Stimulated activated memory B cell treated with anti-CD40 and anti-IgM and Interleukin-4, amounts not matched to agents 10 μg/mL and 1 μg/mL and 100 μg/mL, for 72 hours (primary cell): ENCODE data around the gene PRPH2.
"Not testable (repeated sequence)": the region's sequence is repeated elsewhere in the genome, so short reads cannot be mapped to it uniquely, and the experiment has no call there.

Experiments
- ATAC-seq: fragments of 150-1000 bp; cut with Tn5 transposase; 2 replicates; pipeline ENCODE4 v1.10.0; 2021
- H3K27ac Mint-ChIP-seq: one replicate; pipeline ENCODE4 v1.8.0; 2022; ENCODE audit warnings: mild to moderate bottlenecking, mixed read lengths
- H3K27me3 Mint-ChIP-seq: one replicate; pipeline ENCODE4 v1.8.0; 2022; ENCODE audit warnings: mixed read lengths
- H3K36me3 Mint-ChIP-seq: one replicate; pipeline ENCODE4 v1.8.0; 2022; ENCODE audit warnings: mixed read lengths
- H3K4me1 Mint-ChIP-seq: one replicate; pipeline ENCODE4 v1.8.0; 2022; ENCODE audit warnings: mixed read lengths
- H3K4me3 Mint-ChIP-seq: one replicate; pipeline ENCODE4 v1.8.0; 2022; ENCODE audit warnings: mild to moderate bottlenecking, moderate library complexity, mixed read lengths
- H3K9me3 Mint-ChIP-seq: one replicate; pipeline ENCODE4 v1.8.0; 2022; ENCODE audit warnings: mixed read lengths

The PRPH2 gene

GRCh38 chr6:42746463-42747391, 24.3 kb upstream of the PRPH2 start:
- peaks cover 27% of the 10 kb centered on the region for H3K4me1 Mint-ChIP-seq
- H3K27me3 Mint-ChIP-seq: no peaks in the 10 kb centered on the region
- peak overlapping the region; percentile 100 for H3K4me3 Mint-ChIP-seq
- H3K27ac Mint-ChIP-seq: peak overlapping the region; percentile 89
- H3K9me3 Mint-ChIP-seq: no peaks in the 10 kb centered on the region
- peaks cover 5% of the 10 kb centered on the region for H3K36me3 Mint-ChIP-seq
- ATAC-seq: peak; percentile 88

GRCh38 chr6:42745640-42746462, 23.5 kb upstream of the PRPH2 start, which contains the start of gene TBCC:
Gene TBCC, minus strand, starts transcription at chr6:42746103. Its CDS starts 30 bp downstream, at chr6:42746073.
- peaks cover 5% of the 10 kb centered on the region for H3K36me3 Mint-ChIP-seq
- H3K27me3 Mint-ChIP-seq: no peaks in the 10 kb centered on the region
- peak within 1 kb of the TSS; percentile 100 for H3K4me3 Mint-ChIP-seq
- no peaks in the 10 kb centered on the region for H3K9me3 Mint-ChIP-seq
- H3K27ac Mint-ChIP-seq: peak within 1 kb of the TSS; percentile 89
- ATAC-seq: peak; percentile 88
- H3K4me1 Mint-ChIP-seq: peaks cover 31% of the 10 kb centered on the region

GRCh38 chr6:42745083-42745639, 22.8 kb upstream of the PRPH2 start:
- Mint-ChIP-seq H3K36me3 (peaks cover 5% of the 10 kb centered on the region), H3K27me3 (no peaks in the 10 kb centered on the region), H3K27ac (peak overlapping the region; percentile 89), H3K4me1 (peaks cover 34% of the 10 kb centered on the region), H3K9me3 (no peaks in the 10 kb centered on the region), H3K4me3 (peak overlapping the region; percentile 100)
- no peak for ATAC-seq

- no peaks in the 10 kb centered on the region for H3K27me3 Mint-ChIP-seq
- H3K4me3 Mint-ChIP-seq: peak overlapping the region; percentile 100
- peaks cover 33% of the 10 kb centered on the region for H3K4me1 Mint-ChIP-seq
- no peaks in the 10 kb centered on the region for H3K9me3 Mint-ChIP-seq
- no peak overlapping the region for H3K27ac Mint-ChIP-seq
- peaks cover 5% of the 10 kb centered on the region for H3K36me3 Mint-ChIP-seq
- ATAC-seq: no peak
Measured at GRCh38 chr6:42744351-42744893, 22.0 kb upstream of the PRPH2 start.

- Mint-ChIP-seq H3K4me3 (no peak overlapping the region), H3K27ac (no peak overlapping the region), H3K4me1 (peaks cover 20% of the 10 kb centered on the region), H3K9me3 (no peaks in the 10 kb centered on the region), H3K36me3 (peaks cover 5% of the 10 kb centered on the region), H3K27me3 (no peaks in the 10 kb centered on the region)
- no peak for ATAC-seq
Measured at GRCh38 chr6:42742116-42742894, 19.9 kb upstream of the PRPH2 start.

- Mint-ChIP-seq H3K4me3 (no peak overlapping the region), H3K27me3 (no peaks in the 10 kb centered on the region), H3K4me1 (peaks cover 16% of the 10 kb centered on the region), H3K27ac (no peak overlapping the region), H3K9me3 (no peaks in the 10 kb centered on the region), H3K36me3 (peaks cover 2% of the 10 kb centered on the region)
- ATAC-seq: no peak
Measured at GRCh38 chr6:42740725-42741124, 18.3 kb upstream of the PRPH2 start.

GRCh38 chr6:42735976-42736375, 13.6 kb upstream of the PRPH2 start:
- ATAC-seq: no peak
- H3K27ac Mint-ChIP-seq: no peak overlapping the region

GRCh38 chr6:42733867-42734481, 11.6 kb upstream of the PRPH2 start:
- H3K27ac Mint-ChIP-seq, H3K27me3 Mint-ChIP-seq, H3K36me3 Mint-ChIP-seq, H3K9me3 Mint-ChIP-seq, ATAC-seq, H3K4me3 Mint-ChIP-seq, H3K4me1 Mint-ChIP-seq: not testable (repeated sequence)

More at GRCh38 chr6:42735976-42736375, 13.6 kb upstream of the PRPH2 start:
- Mint-ChIP-seq H3K4me3 (no peak overlapping the region), H3K9me3 (no peaks in the 10 kb centered on the region), H3K36me3 (no peaks in the 10 kb centered on the region), H3K27me3 (no peaks in the 10 kb centered on the region), H3K4me1 (peaks cover 11% of the 10 kb centered on the region)

- no peak for ATAC-seq
- Mint-ChIP-seq H3K27me3 (no peaks in the 10 kb centered on the region), H3K9me3 (no peaks in the 10 kb centered on the region), H3K4me3 (no peak overlapping the region), H3K4me1 (peaks cover 28% of the 10 kb centered on the region), H3K36me3 (no peaks in the 10 kb centered on the region), H3K27ac (peak overlapping the region; percentile 36)
Measured at GRCh38 chr6:42729731-42730130, 7.3 kb upstream of the PRPH2 start.

GRCh38 chr6:42727627-42728026, 5.2 kb upstream of the PRPH2 start:
- ATAC-seq: no peak
- H3K36me3 Mint-ChIP-seq: no peaks in the 10 kb centered on the region
- no peaks in the 10 kb centered on the region for H3K9me3 Mint-ChIP-seq
- peaks cover 22% of the 10 kb centered on the region for H3K4me1 Mint-ChIP-seq
- H3K27me3 Mint-ChIP-seq: no peaks in the 10 kb centered on the region
- H3K27ac Mint-ChIP-seq: peak overlapping the region; percentile 92
- H3K4me3 Mint-ChIP-seq: peak overlapping the region; percentile 58

GRCh38 chr6:42727087-42727611, 4.8 kb upstream of the PRPH2 start:
- H3K27ac Mint-ChIP-seq: peak overlapping the region; percentile 92
- peak overlapping the region; percentile 82 for H3K4me3 Mint-ChIP-seq
- H3K4me1 Mint-ChIP-seq: peaks cover 22% of the 10 kb centered on the region
- no peaks in the 10 kb centered on the region for H3K9me3 Mint-ChIP-seq
- H3K27me3 Mint-ChIP-seq: no peaks in the 10 kb centered on the region
- ATAC-seq: no peak
- H3K36me3 Mint-ChIP-seq: no peaks in the 10 kb centered on the region

- H3K4me1 Mint-ChIP-seq: peaks cover 22% of the 10 kb centered on the region
- H3K27ac Mint-ChIP-seq: peak overlapping the region; percentile 92
- H3K4me3 Mint-ChIP-seq: peak overlapping the region; percentile 82
- no peaks in the 10 kb centered on the region for H3K36me3 Mint-ChIP-seq
- no peaks in the 10 kb centered on the region for H3K9me3 Mint-ChIP-seq
- peak; percentile 95 for ATAC-seq
- no peaks in the 10 kb centered on the region for H3K27me3 Mint-ChIP-seq
Measured at GRCh38 chr6:42726485-42727086, 4.2 kb upstream of the PRPH2 start.

- Mint-ChIP-seq H3K27me3 (no peaks in the 10 kb centered on the region), H3K4me1 (peaks cover 22% of the 10 kb centered on the region), H3K9me3 (no peaks in the 10 kb centered on the region), H3K4me3 (peak overlapping the region; percentile 82), H3K36me3 (no peaks in the 10 kb centered on the region), H3K27ac (peak overlapping the region; percentile 92)
- ATAC-seq: no peak
Measured at GRCh38 chr6:42726026-42726425, 3.6 kb upstream of the PRPH2 start.
